K562 (cell line): Measurements from ENCODE around the gene CTSW. TPM values are rescaled to one million over a fixed set of nuclear protein-coding genes. Genes with fewer than 3 reads are reported as not detected.

Source experiments
- CREBBP ChIP-seq: IDR thresholded peaks from one replicate; pipeline ENCODE4 v1.6.1; 2012; ENCODE audit warnings: low read depth, mild to moderate bottlenecking, control low read depth, inconsistent platforms, low read length
- EGR1 ChIP-seq: fragments of 450-650 bp; conservative IDR thresholded peaks from 2 replicates; pipeline ENCODE4 v1.6.1; 2017; ENCODE audit warnings: mild to moderate bottlenecking
- ELK1 ChIP-seq: sonication (generic); formaldehyde crosslinking; IDR thresholded peaks from 2 replicates; pipeline ENCODE4 v1.8.1; 2022; ENCODE audit warnings: missing genetic modification reagents
- ERF ChIP-seq: fragments of 450-650 bp; formaldehyde crosslinking; IDR thresholded peaks from 2 replicates; pipeline ENCODE4 v1.4.0; 2020; ENCODE audit warnings: mild to moderate bottlenecking, mixed read lengths
- HLTF ChIP-seq: fragments of 450-650 bp; IDR thresholded peaks from 2 replicates; pipeline ENCODE4 v1.6.1; 2016
- IFI16 ChIP-seq: fragments of 250-450 bp; sonication (Bioruptor Pico); IDR thresholded peaks from 2 replicates; pipeline ENCODE4 v2.1.2; 2022; ENCODE audit warnings: mild to moderate bottlenecking, inconsistent platforms
- KAT7 ChIP-seq: sonication (generic); formaldehyde crosslinking; IDR thresholded peaks from 2 replicates; pipeline ENCODE4 v1.8.0; 2022; ENCODE audit warnings: missing genetic modification reagents, mild to moderate bottlenecking, borderline replicate concordance
- NCOA6 ChIP-seq: fragments of 450-650 bp; IDR thresholded peaks from 2 replicates; pipeline ENCODE4 v1.6.1; 2017; ENCODE audit warnings: mild to moderate bottlenecking
- NKRF ChIP-seq: fragments of 450-650 bp; IDR thresholded peaks from 2 replicates; pipeline ENCODE4 v1.6.1; 2016; ENCODE audit warnings: borderline replicate concordance
- ZFX ChIP-seq: sonication (generic); formaldehyde crosslinking; IDR thresholded peaks from 2 replicates; pipeline ENCODE4 v1.8.0; 2022; ENCODE audit warnings: mild to moderate bottlenecking, missing genetic modification reagents, moderate library complexity
- ZKSCAN8 ChIP-seq: fragments of 200-800 bp; sonication (Bioruptor generic); IDR thresholded peaks from 2 replicates; pipeline ENCODE4 v1.6.1; 2016; ENCODE audit warnings: missing genetic modification characterization, missing compliant biosample characterization
- ZNF644 ChIP-seq: fragments of 200-800 bp; sonication (Bioruptor generic); IDR thresholded peaks from 2 replicates; pipeline ENCODE4 v1.6.1; 2016; ENCODE audit warnings: low read depth, missing genetic modification characterization, missing compliant biosample characterization
- ZNF707 ChIP-seq: fragments of 250-450 bp; sonication (Bioruptor Pico); conservative IDR thresholded peaks from 2 replicates; pipeline ENCODE4 v1.8.0; 2022; ENCODE audit warnings: inconsistent platforms, mild to moderate bottlenecking, moderate library complexity
- ZNF780A ChIP-seq: fragments of 250-450 bp; sonication (Bioruptor Pico); IDR thresholded peaks from 2 replicates; pipeline ENCODE4 v1.5.0; 2021; ENCODE audit warnings: mild to moderate bottlenecking
- polyA plus RNA-seq, 8 experiments: library from polyadenylated mRNA; depleted of rRNA in 4 of 8; stranded (reverse) in 5 of 8; unstranded in 3 of 8; fragments of >200 nt; fragmentation: Nextera tagmentation in 2 of 8; fragmentation: Illumina TruSeq in 1 of 8; extraction: Ambion mirVana in 2 of 8; extraction: Trizol in 1 of 8; gene quantifications; 2 replicates each; pipeline versions ENCODE4 v1.2.1 to v1.2.3, GENCODE V29; 2011 to 2014; ENCODE audit warnings: inconsistent platforms in 1 of 8, missing spikeins in 1 of 8
- total RNA-seq, 7 experiments: library from RNA; depleted of rRNA in 6 of 7; stranded (reverse); fragments of >200 nt in 6 of 7; fragmentation: Illumina TruSeq in 2 of 7; extraction: Trizol in 2 of 7; gene quantifications; 2 replicates each; pipeline versions ENCODE4 v1.2.1 to v1.2.3, GENCODE V29; 2011 to 2021; ENCODE audit warnings: low replicate concordance in 1 of 7
- TF ChIP-seq, protein P1 (sequence below), 2 experiments: fragments of 450-650 bp; IDR thresholded peaks; 2 replicates each; pipeline ENCODE4 v1.6.1; 2018; ENCODE audit warnings: mild to moderate bottlenecking in 2 of 2, low read depth in 1 of 2; ENCODE audit not compliant: partially characterized antibody in 2 of 2
- TF ChIP-seq, protein P2 (sequence below): sonication (generic); formaldehyde crosslinking; IDR thresholded peaks from 2 replicates; pipeline ENCODE4 v1.8.0; 2022; ENCODE audit warnings: mild to moderate bottlenecking, missing genetic modification reagents
- TF ChIP-seq, protein P3 (sequence below): IDR thresholded peaks from 3 replicates; pipeline ENCODE4 v1.6.1; 2011; ENCODE audit warnings: borderline replicate concordance, mild to moderate bottlenecking; ENCODE audit not compliant: insufficient read length, insufficient read depth

Gene CTSW
- total and polyA plus RNA-seq, 9 of the 15 experiments (the other 6 are each of a cell fraction or from before 2014, with no cell fraction given) = 0.04 TPM; not detected in 8

DNA sequence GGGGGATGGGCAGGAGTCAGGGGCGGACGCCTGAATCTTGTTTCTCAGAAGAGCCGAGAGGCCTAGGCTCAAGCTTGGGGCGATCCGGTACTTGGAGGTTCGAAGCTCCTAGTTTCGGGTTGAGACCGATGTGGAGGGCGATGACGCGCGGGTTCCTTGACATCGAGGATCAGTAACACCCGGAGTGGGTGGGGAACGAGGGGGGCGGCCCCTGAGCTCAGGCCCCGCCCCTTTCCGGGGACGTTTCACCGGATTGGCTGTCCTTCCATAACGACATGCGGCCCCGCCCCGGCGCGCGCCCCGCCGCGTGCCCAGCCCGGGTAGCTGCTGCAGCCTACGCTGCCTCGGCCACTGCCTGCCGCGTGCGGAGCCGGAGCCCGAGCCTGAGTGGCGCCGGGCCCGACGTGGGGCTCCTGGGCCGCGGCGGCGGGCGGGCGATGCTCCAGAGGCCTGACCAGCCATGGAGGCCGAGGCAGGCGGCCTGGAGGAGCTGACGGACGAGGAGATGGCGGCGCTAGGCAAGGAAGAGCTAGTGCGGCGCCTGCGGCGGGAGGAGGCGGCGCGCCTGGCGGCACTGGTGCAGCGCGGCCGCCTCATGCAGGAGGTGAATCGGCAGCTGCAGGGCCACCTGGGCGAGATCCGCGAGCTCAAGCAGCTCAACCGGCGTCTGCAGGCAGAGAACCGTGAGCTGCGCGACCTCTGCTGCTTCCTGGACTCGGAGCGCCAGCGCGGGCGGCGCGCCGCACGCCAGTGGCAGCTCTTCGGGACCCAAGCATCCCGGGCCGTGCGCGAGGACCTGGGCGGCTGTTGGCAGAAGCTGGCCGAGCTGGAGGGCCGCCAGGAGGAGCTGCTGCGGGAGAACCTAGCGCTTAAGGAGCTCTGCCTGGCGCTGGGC, 10.9 kb downstream of the CTSW start, which contains the start of gene CCDC85B (continued):
- no peak for TF ChIP-seq KAT7 (CRISPR knock-in tag)
- TF ChIP-seq ZNF644 = no peak
- TF ChIP-seq, protein P1, sequence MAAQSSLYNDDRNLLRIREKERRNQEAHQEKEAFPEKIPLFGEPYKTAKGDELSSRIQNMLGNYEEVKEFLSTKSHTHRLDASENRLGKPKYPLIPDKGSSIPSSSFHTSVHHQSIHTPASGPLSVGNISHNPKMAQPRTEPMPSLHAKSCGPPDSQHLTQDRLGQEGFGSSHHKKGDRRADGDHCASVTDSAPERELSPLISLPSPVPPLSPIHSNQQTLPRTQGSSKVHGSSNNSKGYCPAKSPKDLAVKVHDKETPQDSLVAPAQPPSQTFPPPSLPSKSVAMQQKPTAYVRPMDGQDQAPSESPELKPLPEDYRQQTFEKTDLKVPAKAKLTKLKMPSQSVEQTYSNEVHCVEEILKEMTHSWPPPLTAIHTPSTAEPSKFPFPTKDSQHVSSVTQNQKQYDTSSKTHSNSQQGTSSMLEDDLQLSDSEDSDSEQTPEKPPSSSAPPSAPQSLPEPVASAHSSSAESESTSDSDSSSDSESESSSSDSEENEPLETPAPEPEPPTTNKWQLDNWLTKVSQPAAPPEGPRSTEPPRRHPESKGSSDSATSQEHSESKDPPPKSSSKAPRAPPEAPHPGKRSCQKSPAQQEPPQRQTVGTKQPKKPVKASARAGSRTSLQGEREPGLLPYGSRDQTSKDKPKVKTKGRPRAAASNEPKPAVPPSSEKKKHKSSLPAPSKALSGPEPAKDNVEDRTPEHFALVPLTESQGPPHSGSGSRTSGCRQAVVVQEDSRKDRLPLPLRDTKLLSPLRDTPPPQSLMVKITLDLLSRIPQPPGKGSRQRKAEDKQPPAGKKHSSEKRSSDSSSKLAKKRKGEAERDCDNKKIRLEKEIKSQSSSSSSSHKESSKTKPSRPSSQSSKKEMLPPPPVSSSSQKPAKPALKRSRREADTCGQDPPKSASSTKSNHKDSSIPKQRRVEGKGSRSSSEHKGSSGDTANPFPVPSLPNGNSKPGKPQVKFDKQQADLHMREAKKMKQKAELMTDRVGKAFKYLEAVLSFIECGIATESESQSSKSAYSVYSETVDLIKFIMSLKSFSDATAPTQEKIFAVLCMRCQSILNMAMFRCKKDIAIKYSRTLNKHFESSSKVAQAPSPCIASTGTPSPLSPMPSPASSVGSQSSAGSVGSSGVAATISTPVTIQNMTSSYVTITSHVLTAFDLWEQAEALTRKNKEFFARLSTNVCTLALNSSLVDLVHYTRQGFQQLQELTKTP (IDR thresholded peaks at IDR 0.05; ENCODE audit: low read depth in 1 of 2, partially characterized antibody in 2 of 2) = no peak
- TF ChIP-seq, protein P2, sequence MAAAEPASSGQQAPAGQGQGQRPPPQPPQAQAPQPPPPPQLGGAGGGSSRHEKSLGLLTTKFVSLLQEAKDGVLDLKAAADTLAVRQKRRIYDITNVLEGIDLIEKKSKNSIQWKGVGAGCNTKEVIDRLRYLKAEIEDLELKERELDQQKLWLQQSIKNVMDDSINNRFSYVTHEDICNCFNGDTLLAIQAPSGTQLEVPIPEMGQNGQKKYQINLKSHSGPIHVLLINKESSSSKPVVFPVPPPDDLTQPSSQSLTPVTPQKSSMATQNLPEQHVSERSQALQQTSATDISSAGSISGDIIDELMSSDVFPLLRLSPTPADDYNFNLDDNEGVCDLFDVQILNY (CRISPR knock-in tag) = no peak
- no peak for TF ChIP-seq ZKSCAN8 (CRISPR knock-in tag)
- TF ChIP-seq, protein P3, sequence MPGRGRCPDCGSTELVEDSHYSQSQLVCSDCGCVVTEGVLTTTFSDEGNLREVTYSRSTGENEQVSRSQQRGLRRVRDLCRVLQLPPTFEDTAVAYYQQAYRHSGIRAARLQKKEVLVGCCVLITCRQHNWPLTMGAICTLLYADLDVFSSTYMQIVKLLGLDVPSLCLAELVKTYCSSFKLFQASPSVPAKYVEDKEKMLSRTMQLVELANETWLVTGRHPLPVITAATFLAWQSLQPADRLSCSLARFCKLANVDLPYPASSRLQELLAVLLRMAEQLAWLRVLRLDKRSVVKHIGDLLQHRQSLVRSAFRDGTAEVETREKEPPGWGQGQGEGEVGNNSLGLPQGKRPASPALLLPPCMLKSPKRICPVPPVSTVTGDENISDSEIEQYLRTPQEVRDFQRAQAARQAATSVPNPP = no peak
- TF ChIP-seq NKRF = no peak
- no peak for TF ChIP-seq HLTF
- TF ChIP-seq ERF (CRISPR knock-in tag) = peak; percentile 91; the same call in 1 of the 2 replicates
- peak; percentile 77 for TF ChIP-seq ZFX
- TF ChIP-seq CREBBP = no peak
- no peak; the same call in 1 of the 2 replicates for TF ChIP-seq ELK1 (CRISPR knock-in tag)
- TF ChIP-seq EGR1 = peak; percentile 26; the same call in 1 of the 2 replicates
- no peak for TF ChIP-seq IFI16 (CRISPR knock-in tag)
- no peak for TF ChIP-seq NCOA6
- no peak for TF ChIP-seq ZNF707 (CRISPR knock-in tag)
- TF ChIP-seq ZNF780A (CRISPR knock-in tag) = no peak
